ENCODE results near the gene PLTP. TPM values are rescaled to one million over a fixed set of nuclear protein-coding genes. Genes with fewer than 3 reads are reported as not detected.

PLTP gene
- total and polyA plus RNA-seq, 2 of the 13 experiments (the other 11 are each of a cell fraction or from before 2014, with no cell fraction given), result 16.9 to 28.6 TPM

- TF ChIP-seq SRF (IDR thresholded peaks at IDR 0.05; ENCODE audit: low read depth, low read length) (no peak), KAT2B (IDR thresholded peaks at IDR 0.05; ENCODE audit: borderline replicate concordance, low read depth, low read length) (no peak), HOXA5 (CRISPR knock-in tag; IDR thresholded peaks at IDR 0.05) (0 out of 2 replicates have a peak, but pooled peaks have one; percentile 15), ZBTB49 (CRISPR knock-in tag; IDR thresholded peaks at IDR 0.05; ENCODE audit: borderline replicate concordance) (no peak), SALL2 (CRISPR knock-in tag; IDR thresholded peaks at IDR 0.05) (no peak; the same call in 1 of the 2 replicates), TARDBP (CRISPR knock-in tag; IDR thresholded peaks at IDR 0.05) (peak; percentile 78), HNRNPH1 (optimal IDR thresholded peaks at IDR 0.05; ENCODE audit: low read depth, low read length) (no peak), NFRKB (IDR thresholded peaks at IDR 0.05) (no peak), AGO1 (IDR thresholded peaks at IDR 0.05; ENCODE audit: low read depth, low read length, poor library complexity, severe bottlenecking) (no peak), PPARG (CRISPR knock-in tag; conservative IDR thresholded peaks at IDR 0.05) (peak; percentile 39), ZNF883 (CRISPR knock-in tag; IDR thresholded peaks at IDR 0.05; ENCODE audit: not compliant biosample characterization) (no peak), FOXO1 (CRISPR knock-in tag; IDR thresholded peaks at IDR 0.05) (no peak; the same call in 1 of the 2 replicates), KDM4B (CRISPR knock-in tag; IDR thresholded peaks at IDR 0.05) (peak; percentile 48; the same call in 1 of the 2 replicates), ZNF574 (CRISPR knock-in tag; IDR thresholded peaks at IDR 0.05) (peak; percentile 69; the same call in 1 of the 2 replicates), KLF6 (CRISPR knock-in tag; IDR thresholded peaks at IDR 0.05) (peak; percentile 49; the same call in 1 of the 2 replicates), ZSCAN30 (CRISPR knock-in tag; IDR thresholded peaks at IDR 0.05) (no peak; the same call in none of the 2 replicates), CAMTA2 (CRISPR knock-in tag; IDR thresholded peaks at IDR 0.05; ENCODE audit: borderline replicate concordance) (no peak), SYNCRIP (IDR thresholded peaks at IDR 0.05; ENCODE audit: insufficient read depth, low read depth, low read length) (no peak), SRY (CRISPR knock-in tag; IDR thresholded peaks at IDR 0.05) (no peak; the same call in 1 of the 2 replicates), SP4 (CRISPR knock-in tag; IDR thresholded peaks at IDR 0.05) (no peak; the same call in 1 of the 2 replicates), ZNF431 (CRISPR knock-in tag; IDR thresholded peaks at IDR 0.05; ENCODE audit: borderline replicate concordance, low read depth) (peak; percentile 91; the same call in 1 of the 2 replicates), STAT6 (CRISPR knock-in tag; IDR thresholded peaks at IDR 0.05; ENCODE audit: borderline replicate concordance) (peak; percentile 73; the same call in 1 of the 2 replicates), ZNF761 (CRISPR knock-in tag; conservative IDR thresholded peaks at IDR 0.05) (no peak)
Measured at GRCh38 chr20:45933266-45934045, 21.5 kb upstream of the PLTP start (continued).

All from HepG2 (cell line).